ENCODE data around the gene DAB2IP.

DAB2IP gene

GRCh38 chr9:121658591-121658990 is 7.2 kb downstream of the DAB2IP start:
- TF ChIP-seq, protein P1, sequence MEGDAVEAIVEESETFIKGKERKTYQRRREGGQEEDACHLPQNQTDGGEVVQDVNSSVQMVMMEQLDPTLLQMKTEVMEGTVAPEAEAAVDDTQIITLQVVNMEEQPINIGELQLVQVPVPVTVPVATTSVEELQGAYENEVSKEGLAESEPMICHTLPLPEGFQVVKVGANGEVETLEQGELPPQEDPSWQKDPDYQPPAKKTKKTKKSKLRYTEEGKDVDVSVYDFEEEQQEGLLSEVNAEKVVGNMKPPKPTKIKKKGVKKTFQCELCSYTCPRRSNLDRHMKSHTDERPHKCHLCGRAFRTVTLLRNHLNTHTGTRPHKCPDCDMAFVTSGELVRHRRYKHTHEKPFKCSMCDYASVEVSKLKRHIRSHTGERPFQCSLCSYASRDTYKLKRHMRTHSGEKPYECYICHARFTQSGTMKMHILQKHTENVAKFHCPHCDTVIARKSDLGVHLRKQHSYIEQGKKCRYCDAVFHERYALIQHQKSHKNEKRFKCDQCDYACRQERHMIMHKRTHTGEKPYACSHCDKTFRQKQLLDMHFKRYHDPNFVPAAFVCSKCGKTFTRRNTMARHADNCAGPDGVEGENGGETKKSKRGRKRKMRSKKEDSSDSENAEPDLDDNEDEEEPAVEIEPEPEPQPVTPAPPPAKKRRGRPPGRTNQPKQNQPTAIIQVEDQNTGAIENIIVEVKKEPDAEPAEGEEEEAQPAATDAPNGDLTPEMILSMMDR (IDR thresholded peaks at IDR 0.05; ENCODE audit: low read depth, low read length) = no peak

GRCh38 chr9:121660367-121660766 is 8.9 kb downstream of the DAB2IP start:
- no peak overlapping the region for H3K4me3 ChIP-seq (ENCODE audit: low read depth, low read length)
- TF ChIP-seq, protein P1 (IDR thresholded peaks at IDR 0.05; ENCODE audit: low read depth, low read length) = no peak

More at GRCh38 chr9:121658591-121658990, 7.2 kb downstream of the DAB2IP start:
- no peak overlapping the region for H3K4me3 ChIP-seq (ENCODE audit: low read depth, low read length)

- TF ChIP-seq, protein P1 (IDR thresholded peaks at IDR 0.05; ENCODE audit: low read depth, low read length) = no peak
- no peak overlapping the region for H3K4me3 ChIP-seq (ENCODE audit: low read depth, low read length)
Measured at GRCh38 chr9:121660876-121661275, 9.4 kb downstream of the DAB2IP start.

- TF ChIP-seq, protein P1 (IDR thresholded peaks at IDR 0.05; ENCODE audit: low read depth, low read length) = no peak
- H3K4me3 ChIP-seq (ENCODE audit: low read depth, low read length) = no peak overlapping the region
Measured at GRCh38 chr9:121661328-121661727, 9.9 kb downstream of the DAB2IP start.

GRCh38 chr9:121662359-121662758 is 10.9 kb downstream of the DAB2IP start:
- TF ChIP-seq, protein P1 (IDR thresholded peaks at IDR 0.05; ENCODE audit: low read depth, low read length) = no peak
- no peak overlapping the region for H3K4me3 ChIP-seq (ENCODE audit: low read depth, low read length)

DNA sequence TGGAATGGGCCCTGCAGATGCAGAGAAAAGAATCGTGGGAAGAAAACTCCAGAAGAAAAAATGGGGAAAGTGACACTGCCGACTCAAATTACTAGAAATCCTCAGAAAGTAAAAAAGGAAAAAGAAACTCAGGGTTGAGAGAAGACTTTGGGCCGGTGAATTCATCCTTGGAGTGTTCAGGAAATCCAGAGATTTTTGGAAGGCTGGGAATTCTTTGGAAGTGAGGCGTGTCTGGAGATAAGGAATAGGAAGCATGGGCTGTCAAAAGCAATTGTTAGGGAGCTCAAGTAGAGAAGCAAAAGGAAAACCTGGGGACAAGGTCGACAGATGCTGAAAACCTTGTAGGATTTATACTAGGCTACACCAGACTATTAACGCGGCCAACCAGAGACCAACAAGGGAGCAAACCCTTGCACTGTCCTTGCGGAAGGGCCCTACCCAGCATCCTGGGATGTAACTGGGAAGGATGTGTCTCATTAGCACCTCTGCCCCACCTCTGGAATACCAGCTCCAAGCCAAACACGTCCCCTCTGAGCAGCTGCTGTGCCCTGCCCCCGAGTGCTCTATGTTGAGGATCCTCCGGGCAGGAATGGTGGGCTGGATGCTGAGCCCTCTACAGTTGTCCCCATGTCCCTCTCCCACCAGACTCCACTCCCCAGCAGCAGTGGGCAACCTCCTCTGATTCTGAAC is 11.6 kb downstream of the DAB2IP start:
- H3K4me3 ChIP-seq (ENCODE audit: low read depth, low read length) = no peak overlapping the region
- TF ChIP-seq, protein P1 (IDR thresholded peaks at IDR 0.05; ENCODE audit: low read depth, low read length) = no peak

DNA sequence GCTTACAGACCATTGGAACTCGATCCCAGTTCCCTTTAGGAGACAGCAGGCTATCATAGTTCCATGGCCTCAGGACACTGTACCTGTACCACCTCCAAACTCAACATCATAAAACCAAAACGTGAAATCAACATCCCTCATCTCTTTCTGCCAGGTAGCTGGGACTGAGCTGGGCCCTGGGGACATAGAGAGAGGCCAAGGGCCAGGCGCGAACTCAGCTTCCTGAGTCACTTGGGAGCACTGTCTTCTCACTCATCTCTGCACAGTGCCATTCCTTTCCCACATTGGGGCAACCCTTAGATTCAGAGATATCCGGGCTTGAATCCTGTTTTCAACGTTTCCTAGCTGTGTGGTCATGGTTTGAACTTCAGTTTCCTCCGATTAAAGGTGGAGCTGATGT is 12.2 kb downstream of the DAB2IP start:
- H3K4me3 ChIP-seq (ENCODE audit: low read depth, low read length) = no peak overlapping the region
- TF ChIP-seq, protein P1 (IDR thresholded peaks at IDR 0.05; ENCODE audit: low read depth, low read length) = no peak

Data from WI38 (cell line).